Activated gamma-delta T cell treated with anti-CD3 and anti-CD28 coated beads, Interleukin-2, amount 50 U/mL, for 16 hours (primary cell): ENCODE results near the gene ARF6.
A peak's percentile ranks its signal among the peaks of the same experiment; 100 is the strongest.
"Not testable (repeated sequence)": the region's sequence is repeated elsewhere in the genome, so short reads cannot be mapped to it uniquely, and the experiment has no call there.

ENCODE experiments used
- DNase-seq: peaks from one replicate; pipeline ENCODE4 v3.0.0-alpha.2; 2020; ENCODE audit warnings: low read depth

The ARF6 gene

GRCh38 chr14:49876563-49877127 is 16.2 kb upstream of the ARF6 start:
- no peak for DNase-seq

GRCh38 chr14:49879646-49880204 is 13.2 kb upstream of the ARF6 start:
- DNase-seq, result peak; percentile 14

- DNase-seq, result no peak
These were observed 12.4 kb upstream of the ARF6 start for GRCh38 chr14:49880267-49881064.

- DNase-seq, result no peak
These were observed 11.4 kb upstream of the ARF6 start for GRCh38 chr14:49881350-49882001.

GRCh38 chr14:49882826-49883694 is 9.8 kb upstream of the ARF6 start:
- no peak for DNase-seq

- DNase-seq, result no peak
These were observed 6.4 kb upstream of the ARF6 start for GRCh38 chr14:49886523-49886922.

GRCh38 chr14:49888293-49888692 is 4.6 kb upstream of the ARF6 start:
- no peak for DNase-seq

- no peak for DNase-seq
These were observed 614 bp upstream of the ARF6 start for GRCh38 chr14:49892301-49892635.

GRCh38 chr14:49893309-49894213 is 679 bp downstream of the ARF6 start:
- DNase-seq, result peak; percentile 67

GRCh38 chr14:49894214-49895107 is 1.6 kb downstream of the ARF6 start:
- not testable (repeated sequence) for DNase-seq

GRCh38 chr14:49895480-49895879 is 2.6 kb downstream of the ARF6 start:
- DNase-seq, result no peak

- DNase-seq, result not testable (repeated sequence)
These were observed 3.4 kb downstream of the ARF6 start for GRCh38 chr14:49896272-49896671.

- no peak for DNase-seq
These were observed 4.1 kb downstream of the ARF6 start for GRCh38 chr14:49896966-49897365.

GRCh38 chr14:49897414-49897813 is 4.5 kb downstream of the ARF6 start:
- DNase-seq, result no peak

- DNase-seq, result no peak
These were observed 5.1 kb downstream of the ARF6 start for GRCh38 chr14:49897965-49898364.

- DNase-seq, result no peak
These were observed 5.6 kb downstream of the ARF6 start for GRCh38 chr14:49898485-49898884.

GRCh38 chr14:49900973-49901372 is 8.1 kb downstream of the ARF6 start:
- no peak for DNase-seq

- DNase-seq, result not testable (repeated sequence)
These were observed 9.9 kb downstream of the ARF6 start for GRCh38 chr14:49902679-49903246.

- DNase-seq, result no peak
These were observed 11.4 kb downstream of the ARF6 start for GRCh38 chr14:49904270-49904669.

- no peak for DNase-seq
These were observed 13.1 kb downstream of the ARF6 start for GRCh38 chr14:49905989-49906388.
